IMR-90 (cell line): ENCODE results near the gene CDKAL1. TPM values are rescaled to one million over a fixed set of nuclear protein-coding genes. Genes with fewer than 3 reads are reported as not detected.

Experiments
- ATAC-seq: fragments of 200-7000 bp; cut with Tn5 transposase; 2 replicates; pipeline ENCODE4 v1.9.1; 2020; ENCODE audit warnings: low read depth, mild to moderate bottlenecking, moderate library complexity
- BruUV-seq: library from RNA; stranded (reverse); fragments of 400-500 nt; replicated peaks from 2 replicates; lab custom pipeline; 2021; lab: Mats Ljungman, UMichigan
- CTCF ChIA-PET: fragments of 300-600 bp; formaldehyde crosslinking; extraction: SDS; loops from one replicate; lab custom pipeline; 2021; ENCODE audit warnings: antibody characterized with exemption; lab: Yijun Ruan, JAX
- POLR2A ChIA-PET: fragments of 300-600 bp; sonication (Branson Sonifier 250); formaldehyde crosslinking; loops from one replicate; lab custom pipeline; 2022; ENCODE audit warnings: antibody characterized with exemption; ENCODE audit not compliant: unreplicated experiment; lab: Charles Lee
- DNase-seq: peaks from one replicate; pipeline ENCODE4 v3.0.0; 2013
- H2AFZ ChIP-seq: replicated peaks from 2 replicates; pipeline ENCODE3; 2013; ENCODE audit warnings: low read length, mild to moderate bottlenecking; ENCODE audit not compliant: poor library complexity
- H2AK5ac ChIP-seq: 2 replicates; pipeline ENCODE4 v1.6.1; 2013; ENCODE audit warnings: low read depth, low read length, inconsistent platforms
- H2AK9ac ChIP-seq: replicated peaks from 2 replicates; pipeline ENCODE3; 2013; ENCODE audit warnings: mild to moderate bottlenecking, low read depth, low read length, moderate library complexity; ENCODE audit not compliant: poor library complexity
- H2BK120ac ChIP-seq: 2 replicates; pipeline ENCODE4 v1.6.1; 2013; ENCODE audit warnings: low read depth, low read length, inconsistent platforms
- H2BK15ac ChIP-seq: 3 replicates; pipeline ENCODE4 v1.6.1; 2013; ENCODE audit warnings: low read depth, low read length, inconsistent platforms
- H2BK20ac ChIP-seq: 2 replicates; pipeline ENCODE4 v1.6.1; 2013; ENCODE audit warnings: low read depth, mild to moderate bottlenecking, inconsistent platforms, low read length, moderate library complexity
- H2BK5ac ChIP-seq: 2 replicates; pipeline ENCODE4 v1.6.1; 2013; ENCODE audit warnings: mild to moderate bottlenecking, low read depth, low read length, inconsistent platforms; ENCODE audit not compliant: poor library complexity, severe bottlenecking
- H3K14ac ChIP-seq: replicated peaks from 2 replicates; pipeline ENCODE4 v1.6.1; 2013; ENCODE audit warnings: low read depth, low read length, inconsistent platforms
- H3K18ac ChIP-seq: 2 replicates; pipeline ENCODE4 v1.6.1; 2013; ENCODE audit warnings: low read depth, low read length, control low read depth
- H3K23ac ChIP-seq: 2 replicates; pipeline ENCODE4 v1.6.1; 2013; ENCODE audit warnings: low read depth, low read length, inconsistent platforms
- H3K27ac ChIP-seq: 2 replicates; pipeline ENCODE4 v1.5.1; 2013; ENCODE audit warnings: mild to moderate bottlenecking, control low read depth, low read length; ENCODE audit not compliant: insufficient read depth
- H3K27me3 ChIP-seq: 2 replicates; pipeline ENCODE4 v1.6.1; 2013; ENCODE audit warnings: low read length; ENCODE audit not compliant: control insufficient read depth, insufficient read depth
- H3K36me3 ChIP-seq: 2 replicates; pipeline ENCODE4 v1.6.1; 2013; ENCODE audit warnings: low read length, mixed read lengths; ENCODE audit not compliant: control insufficient read depth, insufficient read depth
- H3K4ac ChIP-seq: 2 replicates; pipeline ENCODE4 v1.6.1; 2013; ENCODE audit warnings: low read depth, low read length, inconsistent platforms
- H3K4me1 ChIP-seq: 2 replicates; pipeline ENCODE4 v1.6.1; 2013; ENCODE audit warnings: low read length, mixed read lengths; ENCODE audit not compliant: control insufficient read depth, insufficient read depth
- H3K4me2 ChIP-seq: 2 replicates; pipeline ENCODE4 v1.6.1; 2013; ENCODE audit warnings: low read depth, mild to moderate bottlenecking, control low read depth, low read length, moderate library complexity
- H3K4me3 ChIP-seq: 2 replicates; pipeline ENCODE4 v1.5.1; 2013; ENCODE audit warnings: low read depth, mild to moderate bottlenecking, control low read depth, low read length, moderate library complexity; ENCODE audit not compliant: insufficient read depth
- H3K56ac ChIP-seq: 2 replicates; pipeline ENCODE4 v1.6.1; 2013; ENCODE audit warnings: low read length, inconsistent platforms; ENCODE audit not compliant: insufficient read depth; ENCODE audit errors: extremely low read depth
- H3K79me1 ChIP-seq, 2 experiments: 2 replicates each; pipeline ENCODE4 v1.6.1; 2013; ENCODE audit warnings: low read length in 2 of 2, inconsistent platforms in 1 of 2, low read depth in 1 of 2
- H3K9ac ChIP-seq: 2 replicates; pipeline ENCODE4 v1.6.1; 2013; ENCODE audit warnings: low read depth, low read length, control low read depth
- H3K9me1 ChIP-seq: 2 replicates; pipeline ENCODE4 v1.6.1; 2013; ENCODE audit warnings: low read length, inconsistent platforms; ENCODE audit not compliant: insufficient read depth
- H3K9me3 ChIP-seq: 2 replicates; pipeline ENCODE4 v1.6.1; 2013; ENCODE audit warnings: low read length; ENCODE audit not compliant: control insufficient read depth, insufficient read depth
- H4K20me1 ChIP-seq: 2 replicates; pipeline ENCODE4 v1.6.1; 2013; ENCODE audit warnings: low read length, inconsistent platforms; ENCODE audit not compliant: insufficient read depth
- H4K5ac ChIP-seq: 2 replicates; pipeline ENCODE4 v1.6.1; 2013; ENCODE audit warnings: mild to moderate bottlenecking, low read depth, low read length, control low read depth
- H4K8ac ChIP-seq, 2 experiments: 2 replicates each; pipeline ENCODE4 v1.6.1; 2013; ENCODE audit warnings: low read depth in 2 of 2, low read length in 2 of 2, control low read depth in 1 of 2, inconsistent platforms in 1 of 2
- H4K91ac ChIP-seq: 2 replicates; pipeline ENCODE4 v1.6.1; 2013; ENCODE audit warnings: low read depth, low read length, inconsistent platforms; ENCODE audit not compliant: insufficient read depth
- BHLHE40 ChIP-seq: fragments of 150-350 bp; IDR thresholded peaks from 2 replicates; pipeline ENCODE4 v1.6.1; 2016; ENCODE audit warnings: mild to moderate bottlenecking, low read depth, low read length
- CEBPB ChIP-seq: IDR thresholded peaks from 2 replicates; pipeline ENCODE4 v1.6.1; 2012; ENCODE audit warnings: low read depth, low read length, improper control_type of control experiment
- CHD1 ChIP-seq: IDR thresholded peaks from 2 replicates; pipeline ENCODE4 v1.6.1; 2012; ENCODE audit warnings: low read depth, low read length, improper control_type of control experiment
- CTCF ChIP-seq: conservative IDR thresholded peaks from 2 replicates; pipeline ENCODE4 v1.5.1; 2012; ENCODE audit warnings: mild to moderate bottlenecking, low read depth, low read length, improper control_type of control experiment
- ELK1 ChIP-seq: fragments of 150-350 bp; IDR thresholded peaks from 2 replicates; pipeline ENCODE4 v1.6.1; 2016; ENCODE audit warnings: low read depth, mild to moderate bottlenecking, low read length, moderate library complexity, borderline replicate concordance
- FOS ChIP-seq: fragments of 150-350 bp; IDR thresholded peaks from 2 replicates; pipeline ENCODE4 v1.6.1; 2016; ENCODE audit warnings: low read depth, low read length
- MAFK ChIP-seq: IDR thresholded peaks from 2 replicates; pipeline ENCODE4 v1.6.1; 2012; ENCODE audit warnings: low read depth, low read length, improper control_type of control experiment
- MAZ ChIP-seq: IDR thresholded peaks from 2 replicates; pipeline ENCODE4 v1.6.1; 2012; ENCODE audit warnings: low read depth, mild to moderate bottlenecking, low read length, improper control_type of control experiment, moderate library complexity, borderline replicate concordance
- MXI1 ChIP-seq: IDR thresholded peaks from 2 replicates; pipeline ENCODE4 v1.6.1; 2012; ENCODE audit warnings: low read depth, mild to moderate bottlenecking, low read length, moderate library complexity, borderline replicate concordance
- NFE2L2 ChIP-seq: fragments of 150-350 bp; IDR thresholded peaks from 2 replicates; pipeline ENCODE4 v1.6.1; 2016; ENCODE audit warnings: low read depth, mild to moderate bottlenecking, low read length
- POLR2A ChIP-seq: IDR thresholded peaks from 2 replicates; pipeline ENCODE4 v1.6.1; 2012; ENCODE audit warnings: mild to moderate bottlenecking, low read depth, low read length
- RAD21 ChIP-seq: IDR thresholded peaks from 2 replicates; pipeline ENCODE4 v1.6.1; 2012; ENCODE audit warnings: low read length, improper control_type of control experiment
- RCOR1 ChIP-seq: IDR thresholded peaks from 2 replicates; pipeline ENCODE4 v1.6.1; 2012; ENCODE audit warnings: mild to moderate bottlenecking, low read length, improper control_type of control experiment; ENCODE audit not compliant: insufficient replicate concordance
- RFX5 ChIP-seq: IDR thresholded peaks from 2 replicates; pipeline ENCODE4 v1.8.0; 2012; ENCODE audit warnings: low read depth, mild to moderate bottlenecking, low read length, moderate library complexity
- SMC3 ChIP-seq: fragments of 150-350 bp; IDR thresholded peaks from 2 replicates; pipeline ENCODE4 v1.6.1; 2016; ENCODE audit warnings: low read depth, mild to moderate bottlenecking, antibody characterized with exemption, low read length, moderate library complexity
- USF2 ChIP-seq: fragments of 150-350 bp; IDR thresholded peaks from 2 replicates; pipeline ENCODE4 v1.6.1; 2017; ENCODE audit warnings: mild to moderate bottlenecking, antibody characterized with exemption, low read length, low read depth
- WGBS, 2 experiments: methylation state at CpG; one replicate each; pipeline versions ENCODE4 v1.1.5 to v1.1.7; 2013; ENCODE audit warnings: missing lambda C conversion rate in 2 of 2; ENCODE audit not compliant: insufficient read length in 1 of 2; ENCODE audit errors: extremely low coverage in 2 of 2; 5-methylcytosine and 5-hydroxymethylcytosine counted together
- dilution Hi-C: fragments of 300-500 bp; cut with HindIII; formaldehyde crosslinking; loops from one replicate; pipeline ENCODE4 v1.14.3; 2018; ENCODE audit warnings: low sequenced_read_pairs; ENCODE audit not compliant: unreplicated experiment
- in situ Hi-C: fragments of 300-500 bp; cut with MboI; formaldehyde crosslinking; loops from 3 replicates; pipeline ENCODE4 v1.14.3; 2019; ENCODE audit warnings: low sequenced_read_pairs, inconsistent platforms, mixed read lengths
- intact Hi-C: fragments of 100-400 bp; cut with micrococcal nuclease; formaldehyde crosslinking; loops from 2 replicates; pipeline ENCODE4 v1.10.0; 2022
- polyA plus RNA-seq, 3 experiments: library from polyadenylated mRNA; depleted of rRNA; stranded (reverse); fragments of >200 nt; gene quantifications; 2 replicates each; pipeline ENCODE4 v1.2.3, GENCODE V29; 2012; ENCODE audit warnings: low replicate concordance in 1 of 3
- total RNA-seq: library from RNA; depleted of rRNA; stranded (reverse); fragments of >200 nt; gene quantifications from 2 replicates; pipeline ENCODE4 v1.2.3, GENCODE V29; 2012

CDKAL1 gene
- total and polyA plus RNA-seq, 2 of the 4 experiments (the other 2 are of a cell fraction) = 3.7 to 13.1 TPM

GRCh38 chr6:20572288-20572687, 38.0 kb downstream of the CDKAL1 start:
- Histone ChIP-seq H3K4me2 (no peak overlapping the region), H3K23ac (no peak overlapping the region), H3K27ac (no peak overlapping the region), H3K9ac (no peak overlapping the region), H2AK5ac (no peak overlapping the region), H4K91ac (no peak overlapping the region), H3K4me1 (no peaks in the 10 kb centered on the region), H3K4ac (no peak overlapping the region), H2AK9ac (no peak overlapping the region), H3K56ac (no peak overlapping the region), H3K79me1 (peaks cover 3 to 4% of the 10 kb centered on the region in 2 experiments; a peak in 1 of 4 replicates), H3K36me3 (no peaks in the 10 kb centered on the region; the same call in 1 of the 2 replicates), H3K4me3 (no peak overlapping the region), H2BK20ac (no peak overlapping the region), H2BK5ac (no peak overlapping the region), H2BK15ac (no peak overlapping the region), H3K9me3 (no peaks in the 10 kb centered on the region), H4K8ac (no peak overlapping the region; a peak in 1 of 4 replicates), H4K20me1 (no peaks in the 10 kb centered on the region), H3K9me1 (no peaks in the 10 kb centered on the region), H2BK120ac (no peak overlapping the region), H4K5ac (no peak overlapping the region), H3K14ac (no peak overlapping the region), H2AFZ (no peak overlapping the region), H3K27me3 (no peaks in the 10 kb centered on the region), H3K18ac (no peak overlapping the region)
- intact Hi-C loops = no loop called here
- TF ChIP-seq MAZ = no peak
- no peak for TF ChIP-seq BHLHE40
- no peak for TF ChIP-seq USF2
- no peak for TF ChIP-seq CHD1
- no peak for TF ChIP-seq ELK1
- no peak for TF ChIP-seq SMC3
- no peak for TF ChIP-seq RAD21
- no peak for TF ChIP-seq POLR2A
- no peak for TF ChIP-seq RFX5
- TF ChIP-seq CEBPB = no peak
- TF ChIP-seq CTCF = no peak
- TF ChIP-seq MAFK = no peak
- TF ChIP-seq MXI1 = no peak
- no peak for TF ChIP-seq FOS
- TF ChIP-seq NFE2L2 = no peak
- no peak for TF ChIP-seq RCOR1
- ChIA-PET CTCF (interaction anchor here (1.0 kb wide), 1 partner anchor 16 kb away, joined by 3 read pairs; no protein-coding TSS in a partner anchor), POLR2A (no interaction called here)
- no peak for DNase-seq
- ATAC-seq = no peak
- no TSS peak for BruUV-seq
- no CpG with 5 or more reads among the region's 2 CpGs for WGBS, 2 experiments
- in situ Hi-C loops = loop anchor here (25.0 kb wide), 1 partner anchor 1565 kb away; no protein-coding TSS in a partner anchor
- dilution Hi-C loops = no loop called here
